BLaER1 (cell line): ENCODE data around the gene F2RL3.
A peak's percentile ranks its signal among the peaks of the same experiment; 100 is the strongest.
"Not testable (repeated sequence)": the region's sequence is repeated elsewhere in the genome, so short reads cannot be mapped to it uniquely, and the experiment has no call there.

Source experiments
- H3K27ac ChIP-seq: shearing (Covaris generic); formaldehyde crosslinking; 2 replicates; pipeline ENCODE4 v1.8.1; 2022
- H3K27me3 ChIP-seq: shearing (Covaris generic); formaldehyde crosslinking; 2 replicates; pipeline ENCODE4 v1.8.1; 2022
- H3K36me3 ChIP-seq: shearing (Covaris generic); formaldehyde crosslinking; 2 replicates; pipeline ENCODE4 v1.8.1; 2022
- H3K4me1 ChIP-seq: shearing (Covaris generic); formaldehyde crosslinking; 2 replicates; pipeline ENCODE4 v1.8.1; 2022
- H3K4me2 ChIP-seq: shearing (Covaris generic); formaldehyde crosslinking; 2 replicates; pipeline ENCODE4 v1.8.1; 2022
- H3K4me3 ChIP-seq: shearing (Covaris generic); formaldehyde crosslinking; 2 replicates; pipeline ENCODE4 v1.8.1; 2022
- H3K9ac ChIP-seq: shearing (Covaris generic); formaldehyde crosslinking; 2 replicates; pipeline ENCODE4 v1.8.1; 2022
- H3K9me3 ChIP-seq: shearing (Covaris generic); formaldehyde crosslinking; 2 replicates; pipeline ENCODE4 v1.8.1; 2022
- H4K20me1 ChIP-seq: shearing (Covaris generic); formaldehyde crosslinking; 2 replicates; pipeline ENCODE4 v1.8.1; 2022
- Cebpa-rat ChIP-seq: shearing (Covaris generic); IDR thresholded peaks from 2 replicates; pipeline ENCODE4 v1.8.1; 2022

The F2RL3 gene

GRCh38 chr19:16873594-16873993, 15.2 kb upstream of the F2RL3 start:
- peak overlapping the region; percentile 95 for H3K27ac ChIP-seq
- peaks cover 16% of the 10 kb centered on the region; the same call in 1 of the 2 replicates for H4K20me1 ChIP-seq
- H3K4me1 ChIP-seq, result peaks cover 57% of the 10 kb centered on the region
- H3K27me3 ChIP-seq, result no peaks in the 10 kb centered on the region
- peaks cover 78% of the 10 kb centered on the region for H3K36me3 ChIP-seq
- H3K9me3 ChIP-seq, result no peaks in the 10 kb centered on the region
- TF ChIP-seq Cebpa-rat, result no peak
- H3K4me3 ChIP-seq, result no peak overlapping the region
- H3K9ac ChIP-seq, result no peak overlapping the region; the same call in 1 of the 2 replicates
- peak overlapping the region; percentile 82 for H3K4me2 ChIP-seq

GRCh38 chr19:16874250-16874977, 14.4 kb upstream of the F2RL3 start:
- TF ChIP-seq Cebpa-rat, result no peak
- H3K36me3 ChIP-seq, result peaks cover 78% of the 10 kb centered on the region
- peak overlapping the region; percentile 95 for H3K27ac ChIP-seq
- H3K4me1 ChIP-seq, result peaks cover 61% of the 10 kb centered on the region
- no peaks in the 10 kb centered on the region for H3K27me3 ChIP-seq
- H3K4me2 ChIP-seq, result peak overlapping the region; percentile 82
- H3K4me3 ChIP-seq, result no peak overlapping the region
- 0 out of 2 replicates have a peak overlapping the region, but pooled peaks have one; percentile 15 for H3K9ac ChIP-seq
- H4K20me1 ChIP-seq, result peaks cover 16% of the 10 kb centered on the region; the same call in 1 of the 2 replicates
- no peaks in the 10 kb centered on the region for H3K9me3 ChIP-seq

GRCh38 chr19:16874978-16875299, 13.9 kb upstream of the F2RL3 start:
- H3K9ac ChIP-seq, H3K4me3 ChIP-seq, H3K27me3 ChIP-seq, H3K9me3 ChIP-seq: not testable (repeated sequence)
- H3K36me3 ChIP-seq, result peaks cover 78% of the 10 kb centered on the region
- H3K27ac ChIP-seq, result peak overlapping the region; percentile 95
- peak overlapping the region; percentile 82 for H3K4me2 ChIP-seq
- H4K20me1 ChIP-seq, result peaks cover 16% of the 10 kb centered on the region; the same call in 1 of the 2 replicates
- peaks cover 61% of the 10 kb centered on the region for H3K4me1 ChIP-seq

GRCh38 chr19:16875584-16876555, 12.9 kb upstream of the F2RL3 start:
- Histone ChIP-seq H4K20me1 (peaks cover 16% of the 10 kb centered on the region; the same call in 1 of the 2 replicates), H3K4me3 (peak overlapping the region; percentile 44; the same call in 1 of the 2 replicates), H3K9ac (peak overlapping the region; percentile 77), H3K4me1 (peaks cover 61% of the 10 kb centered on the region), H3K4me2 (peak overlapping the region; percentile 82), H3K9me3 (peaks cover 14% of the 10 kb centered on the region), H3K36me3 (peaks cover 78% of the 10 kb centered on the region), H3K27me3 (no peaks in the 10 kb centered on the region), H3K27ac (peak overlapping the region; percentile 95)
- TF ChIP-seq Cebpa-rat, result no peak

- Histone ChIP-seq H3K36me3 (peaks cover 78% of the 10 kb centered on the region), H3K4me1 (peaks cover 61% of the 10 kb centered on the region), H4K20me1 (peaks cover 16% of the 10 kb centered on the region; the same call in 1 of the 2 replicates), H3K4me3 (peak overlapping the region; percentile 44; the same call in 1 of the 2 replicates), H3K27me3 (no peaks in the 10 kb centered on the region), H3K9me3 (peaks cover 24% of the 10 kb centered on the region), H3K27ac (peak overlapping the region; percentile 95), H3K9ac (peak overlapping the region; percentile 77), H3K4me2 (peak overlapping the region; percentile 82)
- no peak for TF ChIP-seq Cebpa-rat
These were observed 11.9 kb upstream of the F2RL3 start for GRCh38 chr19:16876904-16877361.

- peak overlapping the region; percentile 82 for H3K4me2 ChIP-seq
- H3K4me1 ChIP-seq, result peaks cover 61% of the 10 kb centered on the region
- H3K4me3 ChIP-seq, result peak overlapping the region; percentile 44
- no peak for TF ChIP-seq Cebpa-rat
- H3K27me3 ChIP-seq, result no peaks in the 10 kb centered on the region
- H3K9ac ChIP-seq, result peak overlapping the region; percentile 77
- H3K36me3 ChIP-seq, result peaks cover 78% of the 10 kb centered on the region
- peak overlapping the region; percentile 95 for H3K27ac ChIP-seq
- H3K9me3 ChIP-seq, result peaks cover 31% of the 10 kb centered on the region
- H4K20me1 ChIP-seq, result peaks cover 16% of the 10 kb centered on the region; the same call in 1 of the 2 replicates
These were observed 11.2 kb upstream of the F2RL3 start for GRCh38 chr19:16877581-16877980.

GRCh38 chr19:16878181-16878965, 10.4 kb upstream of the F2RL3 start:
- Histone ChIP-seq H3K9me3 (peaks cover 39% of the 10 kb centered on the region), H3K9ac (peak overlapping the region; percentile 77), H3K4me1 (peaks cover 59% of the 10 kb centered on the region), H3K4me2 (peak overlapping the region; percentile 82), H3K36me3 (peaks cover 75% of the 10 kb centered on the region), H3K27ac (peak overlapping the region; percentile 95), H3K27me3 (no peaks in the 10 kb centered on the region), H4K20me1 (peaks cover 16% of the 10 kb centered on the region; the same call in 1 of the 2 replicates), H3K4me3 (no peak overlapping the region)
- no peak for TF ChIP-seq Cebpa-rat

GRCh38 chr19:16880884-16881554, 7.8 kb upstream of the F2RL3 start:
- Histone ChIP-seq H3K4me1 (peaks cover 43% of the 10 kb centered on the region), H3K4me3 (no peak overlapping the region), H3K9me3 (peaks cover 48% of the 10 kb centered on the region), H3K4me2 (no peak overlapping the region), H3K27ac (no peak overlapping the region), H3K9ac (no peak overlapping the region), H4K20me1 (peaks cover 6% of the 10 kb centered on the region; the same call in 1 of the 2 replicates), H3K36me3 (peaks cover 66% of the 10 kb centered on the region), H3K27me3 (no peaks in the 10 kb centered on the region)
- TF ChIP-seq Cebpa-rat, result no peak
